Measurements from ENCODE around the gene STRN4. TPM values are rescaled to one million over a fixed set of nuclear protein-coding genes. Genes with fewer than 3 reads are reported as not detected.

STRN4 gene
- total RNA-seq, 1 donor, result 45.9 TPM

DNA sequence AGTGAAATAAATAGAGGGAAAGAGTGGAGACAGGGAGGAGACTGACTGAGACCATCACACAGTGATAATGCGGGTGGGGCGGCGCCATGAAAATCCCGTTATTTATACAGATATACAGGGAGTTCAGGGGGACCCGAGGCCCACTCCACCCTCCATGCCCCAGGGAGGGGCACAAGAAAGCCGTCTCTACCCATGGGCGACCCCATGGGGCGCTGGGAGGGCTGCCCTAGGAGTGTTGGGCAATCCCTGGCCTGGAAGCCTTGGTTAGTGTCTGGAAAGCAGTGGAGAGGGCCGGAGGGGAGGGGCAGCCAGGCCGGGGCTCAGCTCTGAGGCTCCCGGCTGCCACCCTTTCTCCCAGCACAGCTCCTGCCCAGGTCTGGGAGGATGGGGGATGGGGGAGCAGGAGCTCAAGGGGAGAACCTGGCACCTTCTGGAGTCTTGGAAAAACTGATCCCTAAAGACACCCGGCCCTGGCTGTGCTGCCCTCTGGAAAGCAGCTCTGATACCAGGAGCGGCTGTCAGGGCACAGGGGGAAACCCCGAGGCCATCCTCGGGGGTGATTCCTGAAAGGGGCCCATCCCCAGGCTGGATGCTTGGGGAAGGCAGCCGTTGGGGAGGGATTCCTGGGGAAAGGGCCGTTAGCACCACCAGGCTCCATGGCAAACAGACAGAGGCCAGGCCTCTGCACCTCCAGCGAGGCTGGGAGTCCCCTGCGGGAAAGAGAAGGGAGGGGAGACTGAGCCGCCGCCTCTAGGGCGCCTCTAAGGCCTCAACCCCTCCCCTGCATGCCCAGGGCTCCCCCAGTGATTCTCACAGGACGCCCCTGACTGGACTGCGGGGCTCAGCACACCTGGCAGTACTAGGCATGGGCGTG lies 26.4 kb downstream of the STRN4 start:
- TF ChIP-seq, protein P1, sequence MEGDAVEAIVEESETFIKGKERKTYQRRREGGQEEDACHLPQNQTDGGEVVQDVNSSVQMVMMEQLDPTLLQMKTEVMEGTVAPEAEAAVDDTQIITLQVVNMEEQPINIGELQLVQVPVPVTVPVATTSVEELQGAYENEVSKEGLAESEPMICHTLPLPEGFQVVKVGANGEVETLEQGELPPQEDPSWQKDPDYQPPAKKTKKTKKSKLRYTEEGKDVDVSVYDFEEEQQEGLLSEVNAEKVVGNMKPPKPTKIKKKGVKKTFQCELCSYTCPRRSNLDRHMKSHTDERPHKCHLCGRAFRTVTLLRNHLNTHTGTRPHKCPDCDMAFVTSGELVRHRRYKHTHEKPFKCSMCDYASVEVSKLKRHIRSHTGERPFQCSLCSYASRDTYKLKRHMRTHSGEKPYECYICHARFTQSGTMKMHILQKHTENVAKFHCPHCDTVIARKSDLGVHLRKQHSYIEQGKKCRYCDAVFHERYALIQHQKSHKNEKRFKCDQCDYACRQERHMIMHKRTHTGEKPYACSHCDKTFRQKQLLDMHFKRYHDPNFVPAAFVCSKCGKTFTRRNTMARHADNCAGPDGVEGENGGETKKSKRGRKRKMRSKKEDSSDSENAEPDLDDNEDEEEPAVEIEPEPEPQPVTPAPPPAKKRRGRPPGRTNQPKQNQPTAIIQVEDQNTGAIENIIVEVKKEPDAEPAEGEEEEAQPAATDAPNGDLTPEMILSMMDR (IDR thresholded peaks at IDR 0.05; ENCODE audit: insufficient read depth, low read length), result no peak
- no peak overlapping the region for H3K4me3 ChIP-seq (ENCODE audit: low read depth, low read length)

GRCh38 chr19:46718934-46719622 lies 27.2 kb downstream of the STRN4 start:
- no peak overlapping the region for H3K4me3 ChIP-seq (ENCODE audit: low read depth, low read length)
- TF ChIP-seq, protein P1 (IDR thresholded peaks at IDR 0.05; ENCODE audit: insufficient read depth, low read length), result no peak
- no peak for DNase-seq (ENCODE audit: low read depth)

More for the DNA sequence above, 26.4 kb downstream of the STRN4 start:
- no peak for DNase-seq (ENCODE audit: low read depth)

- H3K4me3 ChIP-seq (ENCODE audit: low read depth, low read length), result no peak overlapping the region
- TF ChIP-seq, protein P1 (IDR thresholded peaks at IDR 0.05; ENCODE audit: insufficient read depth, low read length), result no peak
- no peak for DNase-seq (ENCODE audit: low read depth)
Observed at GRCh38 chr19:46718157-46718933, 27.9 kb downstream of the STRN4 start.

GRCh38 chr19:46717716-46718143 lies 28.5 kb downstream of the STRN4 start:
- TF ChIP-seq, protein P1 (IDR thresholded peaks at IDR 0.05; ENCODE audit: insufficient read depth, low read length), result no peak
- peak overlapping the region; percentile 79 for H3K4me3 ChIP-seq (ENCODE audit: low read depth, low read length)
- no peak for DNase-seq (ENCODE audit: low read depth)

DNA sequence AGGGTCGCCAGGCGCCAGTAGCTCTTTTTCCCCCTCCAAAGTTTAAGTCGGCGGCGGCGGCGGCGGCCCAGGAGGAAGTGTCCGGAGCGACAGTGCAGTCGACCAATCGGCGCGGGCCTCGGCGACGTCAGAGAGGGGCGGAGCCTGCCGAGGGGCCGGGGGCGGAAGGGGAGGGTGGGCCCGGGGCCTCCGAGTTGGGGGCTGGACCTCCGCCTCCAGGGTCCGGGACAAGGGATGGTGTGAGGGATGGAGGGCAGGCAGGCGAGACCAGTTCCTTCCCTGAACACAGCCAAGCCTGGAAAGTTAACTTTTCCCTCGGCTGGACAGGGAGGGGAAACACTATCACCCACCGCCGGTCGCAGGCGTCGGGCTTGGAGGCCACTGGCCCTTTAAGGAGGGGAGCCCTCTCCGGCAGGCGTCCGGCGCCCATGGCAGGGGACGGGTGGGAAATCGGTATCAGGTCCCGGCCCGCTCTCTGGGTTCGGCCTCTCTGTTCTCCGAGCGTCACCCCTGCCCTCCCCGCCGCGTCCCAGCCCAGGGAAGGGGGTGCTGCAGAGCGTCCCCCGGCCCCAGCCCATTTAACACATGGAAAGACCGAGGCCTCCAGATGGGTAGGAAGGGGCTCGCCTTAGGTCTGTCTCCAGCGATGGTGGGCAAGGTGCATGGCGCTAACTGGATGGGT lies 29.1 kb downstream of the STRN4 start, which contains the start of gene PRKD2:
PRKD2 (minus strand) TSS at position 81 of the 682 bp plus-strand sequence. CDS start 744 bp downstream, outside the sequence.
- H3K4me3 ChIP-seq (ENCODE audit: low read depth, low read length), result peak within 1 kb of the TSS; percentile 79
- DNase-seq (ENCODE audit: low read depth), result peak; percentile 79
- TF ChIP-seq, protein P1 (IDR thresholded peaks at IDR 0.05; ENCODE audit: insufficient read depth, low read length), result no peak

- no peak for DNase-seq (ENCODE audit: low read depth)
- TF ChIP-seq, protein P1 (IDR thresholded peaks at IDR 0.05; ENCODE audit: insufficient read depth, low read length), result no peak
- peak overlapping the region; percentile 78 for H3K4me3 ChIP-seq (ENCODE audit: low read depth, low read length)
Observed at GRCh38 chr19:46716672-46717033, 29.6 kb downstream of the STRN4 start.
